ENCODE data around the gene NCBP3.

- TF ChIP-seq CTCF (IDR thresholded peaks at IDR 0.05; ENCODE audit: low read length) (no peak), EZH2 (IDR thresholded peaks at IDR 0.05; ENCODE audit: borderline replicate concordance, low read length) (no peak)
Observed at GRCh38 chr17:3821101-3821500, 24.9 kb downstream of the NCBP3 start.

Data from OCI-LY1 (cell line).